CD14-positive monocyte (primary cell): Measurements from ENCODE around the gene SEMA3C. TPM values are rescaled to one million over a fixed set of nuclear protein-coding genes. Genes with fewer than 3 reads are reported as not detected.
A peak's percentile ranks its signal among the peaks of the same experiment; 100 is the strongest.

ENCODE experiments used
- DNase-seq, 3 donors: peaks; one replicate each; pipeline ENCODE4 v3.0.0-alpha.2; 2011 to 2022
- H2AFZ ChIP-seq: 2 replicates; pipeline ENCODE4 v1.6.0; 2012; ENCODE audit warnings: mild to moderate bottlenecking, low read depth, low read length, inconsistent platforms; ENCODE audit not compliant: insufficient read depth, poor library complexity, severe bottlenecking
- H3K27ac ChIP-seq, 2 donors: 1 replicate in 1 of 2; 2 replicates in 1 of 2; pipeline ENCODE4 v1.5.1; 2012 to 2013; ENCODE audit warnings: low read length in 2 of 2, control low read depth in 1 of 2, inconsistent platforms in 1 of 2, low read depth in 1 of 2, mild to moderate bottlenecking in 1 of 2
- H3K27me3 ChIP-seq, 2 donors: one replicate each; pipeline versions ENCODE4 v1.6.0 to v1.6.1; 2011 to 2013; ENCODE audit warnings: low read length in 2 of 2; ENCODE audit not compliant: control insufficient read depth in 2 of 2, insufficient read depth in 2 of 2
- H3K36me3 ChIP-seq, 2 donors: replicated peaks in 1 of 2; 1 replicate in 1 of 2; 2 replicates in 1 of 2; pipeline versions ENCODE4 v1.5.1 to v1.6.1; 2012 to 2013; ENCODE audit warnings: low read length in 2 of 2, control low read depth in 1 of 2, inconsistent platforms in 1 of 2, mild to moderate bottlenecking in 1 of 2; ENCODE audit not compliant: insufficient read depth in 2 of 2, control insufficient read depth in 1 of 2
- H3K4me1 ChIP-seq, 2 donors: 1 replicate in 1 of 2; 2 replicates in 1 of 2; pipeline versions ENCODE4 v1.5.1 to v1.6.1; 2012 to 2013; ENCODE audit warnings: low read length in 2 of 2, control low read depth in 1 of 2, inconsistent platforms in 1 of 2, mild to moderate bottlenecking in 1 of 2, moderate library complexity in 1 of 2; ENCODE audit not compliant: insufficient read depth in 2 of 2, control insufficient read depth in 1 of 2
- H3K4me2 ChIP-seq: replicated peaks from 2 replicates; pipeline ENCODE3; 2012; ENCODE audit warnings: low read length, moderate library complexity, mild to moderate bottlenecking; ENCODE audit not compliant: poor library complexity, severe bottlenecking; ENCODE audit errors: extremely low read depth
- H3K4me3 ChIP-seq, 3 experiments: fragments of 200-600 bp in 1 of 3; sonication (generic) in 1 of 3; replicated peaks in 1 of 3; 1 replicate in 2 of 3; 2 replicates in 1 of 3; pipeline ENCODE4 v1.5.1; 2011 to 2013; ENCODE audit warnings: low read length in 3 of 3, mild to moderate bottlenecking in 3 of 3, control low read depth in 2 of 3, low read depth in 2 of 3, inconsistent platforms in 1 of 3, moderate library complexity in 1 of 3
- H3K79me2 ChIP-seq: 2 replicates; pipeline ENCODE4 v1.6.0; 2012; ENCODE audit warnings: mild to moderate bottlenecking, control low read depth, inconsistent platforms, low read length, moderate library complexity; ENCODE audit not compliant: insufficient read depth
- H3K9ac ChIP-seq: 2 replicates; pipeline ENCODE4 v1.6.0; 2017; ENCODE audit warnings: low read length, mild to moderate bottlenecking; ENCODE audit not compliant: insufficient read depth, poor library complexity, severe bottlenecking
- H3K9me3 ChIP-seq, 2 donors: replicated peaks in 1 of 2; 1 replicate in 1 of 2; 2 replicates in 1 of 2; pipeline versions ENCODE4 v1.5.1 to v1.6.1; 2012 to 2013; ENCODE audit warnings: low read length in 2 of 2, control low read depth in 1 of 2; ENCODE audit not compliant: control insufficient read depth in 1 of 2, insufficient read depth in 1 of 2
- H4K20me1 ChIP-seq: 2 replicates; pipeline ENCODE4 v1.6.0; 2012; ENCODE audit warnings: mild to moderate bottlenecking, low read length, control low read depth, moderate library complexity; ENCODE audit not compliant: insufficient read depth
- H3K27ac Mint-ChIP-seq, 7 donors: one replicate each; pipeline ENCODE4 v1.8.0; 2020; ENCODE audit warnings: mild to moderate bottlenecking in 7 of 7, mixed read lengths in 7 of 7, moderate library complexity in 6 of 7, inconsistent platforms in 2 of 7
- H3K27me3 Mint-ChIP-seq, 3 donors: one replicate each; pipeline ENCODE4 v1.8.0; 2021 to 2022; ENCODE audit warnings: low read depth in 3 of 3, mild to moderate bottlenecking in 3 of 3, mixed read lengths in 3 of 3, moderate library complexity in 3 of 3, inconsistent platforms in 1 of 3
- H3K36me3 Mint-ChIP-seq, 2 donors: one replicate each; pipeline ENCODE4 v1.8.0; 2020; ENCODE audit warnings: mixed read lengths in 2 of 2, inconsistent platforms in 1 of 2, mild to moderate bottlenecking in 1 of 2
- H3K4me1 Mint-ChIP-seq: one replicate; pipeline ENCODE4 v1.8.0; 2020; ENCODE audit warnings: mild to moderate bottlenecking, mixed read lengths
- H3K4me3 Mint-ChIP-seq, 2 donors: one replicate each; pipeline ENCODE4 v1.8.0; 2020; ENCODE audit warnings: mild to moderate bottlenecking in 2 of 2, mixed read lengths in 2 of 2, moderate library complexity in 1 of 2
- H3K9me3 Mint-ChIP-seq, 7 donors: one replicate each; pipeline ENCODE4 v1.8.0; 2020 to 2022; ENCODE audit warnings: mixed read lengths in 7 of 7, mild to moderate bottlenecking in 6 of 7, moderate library complexity in 6 of 7, inconsistent platforms in 2 of 7
- CTCF ChIP-seq: fragments of 200-600 bp; IDR thresholded peaks from one replicate; pipeline ENCODE4 v1.8.0; 2022; ENCODE audit warnings: antibody characterized with exemption, mild to moderate bottlenecking
- WGBS: methylation state at CpG from one replicate; pipeline ENCODE4 v1.1.5; 2013; ENCODE audit warnings: missing lambda C conversion rate; ENCODE audit not compliant: insufficient coverage; 5-methylcytosine and 5-hydroxymethylcytosine counted together
- intact Hi-C, 2 donors: fragments of 100-400 bp; cut with micrococcal nuclease; formaldehyde crosslinking; loops; one replicate each; pipeline versions ENCODE4 v1.15.0 to v1.15.1; 2023
- polyA plus RNA-seq, 3 donors: library from polyadenylated mRNA; depleted of rRNA in 1 of 3; unstranded in 2 of 3; stranded (reverse) in 1 of 3; fragments of 300-500 nt in 2 of 3; fragments of >200 nt in 1 of 3; fragmentation: Illumina TruSeq in 2 of 3; gene quantifications; 1 replicate in 2 of 3; 2 replicates in 1 of 3; pipeline ENCODE4 v1.2.3, GENCODE V29; 2012 to 2021

Gene SEMA3C
- polyA plus RNA-seq, 3 donors, result 7.2 to 14.1 (median 13.7) TPM

DNA sequence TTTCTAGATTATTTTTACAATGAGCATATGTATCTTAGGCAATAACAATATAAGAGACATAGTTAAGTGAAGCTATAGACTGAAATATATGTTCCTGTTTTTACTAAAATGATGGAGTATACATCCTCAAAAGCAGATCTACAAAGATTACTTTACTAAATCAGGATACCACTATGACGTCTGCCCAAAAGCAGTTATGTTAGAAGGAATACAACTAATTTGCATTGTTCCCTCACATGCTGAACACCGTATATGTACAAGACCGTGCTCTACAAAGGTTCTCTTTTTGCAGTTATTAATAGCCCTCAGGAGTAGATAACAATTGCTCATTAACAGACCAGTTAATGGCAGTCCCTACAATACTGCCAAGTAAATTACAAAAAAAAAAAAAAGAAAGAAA lies 143.0 kb downstream of the SEMA3C start:
- no peak overlapping the region for H2AFZ ChIP-seq
- WGBS, result no CpG with 5 or more reads among the region's 3 CpGs
- H3K27me3 ChIP-seq, result no peaks in the 10 kb centered on the region
- peaks cover 17 to 26% of the 10 kb centered on the region in 2 donors for H3K4me1 ChIP-seq
- no peaks in the 10 kb centered on the region for H4K20me1 ChIP-seq
- Mint-ChIP-seq H3K4me3 (no peak overlapping the region), H3K27ac (peak overlapping the region in 1 of 7 donors; percentile 45), H3K36me3 (peaks cover 25 to 32% of the 10 kb centered on the region in 2 donors), H3K9me3 (no peaks in the 10 kb centered on the region), H3K27me3 (no peaks in the 10 kb centered on the region), H3K4me1 (peaks cover 22% of the 10 kb centered on the region)
- H3K79me2 ChIP-seq, result no peaks in the 10 kb centered on the region
- no peak for TF ChIP-seq CTCF
- H3K9me3 ChIP-seq, result no peaks in the 10 kb centered on the region
- H3K4me2 ChIP-seq, result no peak overlapping the region
- intact Hi-C loops, result loop anchor here in 1 of 2 donors (10.0 kb wide), 1 partner anchor 71 kb away; no protein-coding TSS in a partner anchor
- H3K4me3 ChIP-seq, result no peak overlapping the region
- no peak overlapping the region for H3K27ac ChIP-seq
- no peak overlapping the region for H3K9ac ChIP-seq
- peak in 2 of 3 donors; percentile 2 to 21 for DNase-seq
- H3K36me3 ChIP-seq, result peaks cover 0 to 5% of the 10 kb centered on the region in 2 donors

- no peak overlapping the region for H3K27ac ChIP-seq
- no peak overlapping the region for H3K9ac ChIP-seq
- no peaks in the 10 kb centered on the region for H3K27me3 ChIP-seq
- H3K4me3 ChIP-seq, result no peak overlapping the region
- peaks cover 18 to 27% of the 10 kb centered on the region in 2 donors for H3K4me1 ChIP-seq
- H3K4me1 Mint-ChIP-seq, result peaks cover 23% of the 10 kb centered on the region
- peaks cover 0 to 5% of the 10 kb centered on the region in 2 donors for H3K36me3 ChIP-seq
- no peak overlapping the region for H2AFZ ChIP-seq
- no peak for TF ChIP-seq CTCF
- H4K20me1 ChIP-seq, result no peaks in the 10 kb centered on the region
- peaks cover 25 to 32% of the 10 kb centered on the region in 2 donors for H3K36me3 Mint-ChIP-seq
- H3K4me2 ChIP-seq, result no peak overlapping the region
- no peaks in the 10 kb centered on the region for H3K27me3 Mint-ChIP-seq
- H3K79me2 ChIP-seq, result no peaks in the 10 kb centered on the region
- H3K27ac Mint-ChIP-seq, result peak overlapping the region in 1 of 7 donors; percentile 13
- no peaks in the 10 kb centered on the region for H3K9me3 ChIP-seq
- no peak overlapping the region for H3K4me3 Mint-ChIP-seq
- intact Hi-C loops, result loop anchor here in 1 of 2 donors (10.0 kb wide), 1 partner anchor 71 kb away; no protein-coding TSS in a partner anchor
- no peaks in the 10 kb centered on the region for H3K9me3 Mint-ChIP-seq
- DNase-seq, result no peak
Measured at GRCh38 chr7:80775482-80775881, 143.4 kb downstream of the SEMA3C start.
